Osteocyte (in vitro differentiated cells): Measurements from ENCODE around the gene RPA3. TPM values are rescaled to one million over a fixed set of nuclear protein-coding genes. Genes with fewer than 3 reads are reported as not detected.

ENCODE experiments used
- DNase-seq: peaks from one replicate; pipeline ENCODE4 v3.0.0; 2021; ENCODE audit warnings: mixed read lengths; ENCODE audit not compliant: unreplicated experiment; ENCODE audit errors: extremely low spot score
- H3K27ac Mint-ChIP-seq: one replicate; pipeline ENCODE4 v1.8.0; 2021; ENCODE audit warnings: mild to moderate bottlenecking, mixed read lengths; ENCODE audit not compliant: unreplicated experiment
- H3K27me3 Mint-ChIP-seq: one replicate; pipeline ENCODE4 v1.8.0; 2021; ENCODE audit warnings: mixed read lengths; ENCODE audit not compliant: unreplicated experiment
- H3K36me3 Mint-ChIP-seq: one replicate; pipeline ENCODE4 v1.8.0; 2021; ENCODE audit warnings: mixed read lengths; ENCODE audit not compliant: unreplicated experiment
- H3K4me1 Mint-ChIP-seq: one replicate; pipeline ENCODE4 v1.8.0; 2021; ENCODE audit warnings: mixed read lengths; ENCODE audit not compliant: unreplicated experiment
- H3K4me3 Mint-ChIP-seq: one replicate; pipeline ENCODE4 v1.8.0; 2021; ENCODE audit warnings: mild to moderate bottlenecking, moderate library complexity, mixed read lengths; ENCODE audit not compliant: unreplicated experiment
- H3K9me3 Mint-ChIP-seq: one replicate; pipeline ENCODE4 v1.8.0; 2021; ENCODE audit warnings: mixed read lengths; ENCODE audit not compliant: unreplicated experiment
- total RNA-seq: library from RNA; stranded (reverse); gene quantifications from 2 replicates; pipeline ENCODE4 v1.2.1, GENCODE V29; 2021
- TF ChIP-seq, protein P1 (sequence below): fragments of 200-600 bp; sonication (generic); IDR thresholded peaks from 2 replicates; pipeline ENCODE4 v1.5.0; 2021; ENCODE audit warnings: antibody characterized with exemption, mild to moderate bottlenecking, moderate library complexity

RPA3 gene
- total RNA-seq, 1 donor from 2014 or later = 14.8 TPM

DNA sequence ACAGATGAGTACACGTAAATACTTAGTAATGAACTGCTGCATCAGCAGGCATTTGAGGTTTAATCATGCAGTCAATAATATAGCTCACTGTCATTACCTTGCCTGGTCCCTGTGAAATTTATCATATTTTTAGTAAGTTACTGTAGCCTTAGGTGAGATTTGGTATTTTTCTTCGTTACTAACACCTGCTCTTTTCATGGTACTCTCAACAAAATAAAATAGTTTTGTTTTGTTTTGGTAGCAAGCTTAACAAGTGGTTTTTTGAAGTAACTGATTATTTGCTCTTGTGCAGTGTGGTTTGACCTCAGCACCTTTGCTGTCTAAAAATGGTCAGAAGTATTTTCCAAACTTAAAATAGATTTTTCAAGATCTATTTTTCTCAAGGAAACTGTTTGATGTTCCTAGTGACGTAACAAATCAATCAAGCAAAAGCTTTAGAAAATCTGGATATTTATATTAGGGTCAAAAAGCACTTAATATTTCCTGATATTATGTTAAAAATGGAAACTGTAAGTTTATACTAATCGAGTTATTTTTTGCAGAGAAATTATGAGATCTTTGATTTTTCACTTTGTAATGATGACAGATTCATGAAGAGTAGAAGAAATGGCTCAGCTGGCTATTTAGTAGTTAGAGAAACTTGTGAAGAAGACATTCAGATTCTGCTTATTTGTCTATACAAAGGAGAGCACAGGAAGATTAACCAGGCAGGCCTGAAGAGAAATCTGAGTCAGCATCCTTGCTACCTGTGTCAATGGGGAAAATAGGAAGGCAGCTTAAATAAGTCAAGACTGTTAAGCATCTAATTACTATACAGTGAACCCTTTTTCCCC is 21.0 kb upstream of the RPA3 start:
- H3K4me3 Mint-ChIP-seq = no peak overlapping the region
- no peaks in the 10 kb centered on the region for H3K27me3 Mint-ChIP-seq
- no peaks in the 10 kb centered on the region for H3K9me3 Mint-ChIP-seq
- no peaks in the 10 kb centered on the region for H3K36me3 Mint-ChIP-seq
- no peak for DNase-seq
- no peak overlapping the region for H3K27ac Mint-ChIP-seq
- TF ChIP-seq, protein P1, sequence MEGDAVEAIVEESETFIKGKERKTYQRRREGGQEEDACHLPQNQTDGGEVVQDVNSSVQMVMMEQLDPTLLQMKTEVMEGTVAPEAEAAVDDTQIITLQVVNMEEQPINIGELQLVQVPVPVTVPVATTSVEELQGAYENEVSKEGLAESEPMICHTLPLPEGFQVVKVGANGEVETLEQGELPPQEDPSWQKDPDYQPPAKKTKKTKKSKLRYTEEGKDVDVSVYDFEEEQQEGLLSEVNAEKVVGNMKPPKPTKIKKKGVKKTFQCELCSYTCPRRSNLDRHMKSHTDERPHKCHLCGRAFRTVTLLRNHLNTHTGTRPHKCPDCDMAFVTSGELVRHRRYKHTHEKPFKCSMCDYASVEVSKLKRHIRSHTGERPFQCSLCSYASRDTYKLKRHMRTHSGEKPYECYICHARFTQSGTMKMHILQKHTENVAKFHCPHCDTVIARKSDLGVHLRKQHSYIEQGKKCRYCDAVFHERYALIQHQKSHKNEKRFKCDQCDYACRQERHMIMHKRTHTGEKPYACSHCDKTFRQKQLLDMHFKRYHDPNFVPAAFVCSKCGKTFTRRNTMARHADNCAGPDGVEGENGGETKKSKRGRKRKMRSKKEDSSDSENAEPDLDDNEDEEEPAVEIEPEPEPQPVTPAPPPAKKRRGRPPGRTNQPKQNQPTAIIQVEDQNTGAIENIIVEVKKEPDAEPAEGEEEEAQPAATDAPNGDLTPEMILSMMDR = no peak
- H3K4me1 Mint-ChIP-seq = peaks cover 13% of the 10 kb centered on the region

DNA sequence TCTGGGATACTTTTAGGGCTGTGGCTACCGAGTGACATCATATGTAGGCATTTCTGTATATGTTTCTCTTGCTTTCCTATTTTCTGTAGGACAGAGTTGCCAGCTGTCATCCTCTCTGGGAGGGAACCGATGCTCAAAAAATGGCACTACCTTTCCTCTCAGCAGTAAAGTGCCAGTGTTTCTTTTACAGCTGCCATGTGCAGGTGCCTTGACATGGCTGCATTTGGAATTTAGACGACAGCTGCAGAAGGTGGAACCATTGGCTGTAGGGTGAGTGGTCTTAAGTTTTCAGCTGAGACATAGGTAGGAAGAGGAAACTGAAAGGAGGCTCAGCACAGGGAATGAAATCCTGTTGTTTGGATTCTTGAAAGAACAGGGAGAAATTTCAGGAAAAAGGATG is 20.2 kb upstream of the RPA3 start:
- peaks cover 17% of the 10 kb centered on the region for H3K4me1 Mint-ChIP-seq
- TF ChIP-seq, protein P1 = no peak
- H3K36me3 Mint-ChIP-seq = no peaks in the 10 kb centered on the region
- no peak overlapping the region for H3K27ac Mint-ChIP-seq
- DNase-seq = no peak
- H3K27me3 Mint-ChIP-seq = no peaks in the 10 kb centered on the region
- H3K9me3 Mint-ChIP-seq = no peaks in the 10 kb centered on the region
- no peak overlapping the region for H3K4me3 Mint-ChIP-seq

DNA sequence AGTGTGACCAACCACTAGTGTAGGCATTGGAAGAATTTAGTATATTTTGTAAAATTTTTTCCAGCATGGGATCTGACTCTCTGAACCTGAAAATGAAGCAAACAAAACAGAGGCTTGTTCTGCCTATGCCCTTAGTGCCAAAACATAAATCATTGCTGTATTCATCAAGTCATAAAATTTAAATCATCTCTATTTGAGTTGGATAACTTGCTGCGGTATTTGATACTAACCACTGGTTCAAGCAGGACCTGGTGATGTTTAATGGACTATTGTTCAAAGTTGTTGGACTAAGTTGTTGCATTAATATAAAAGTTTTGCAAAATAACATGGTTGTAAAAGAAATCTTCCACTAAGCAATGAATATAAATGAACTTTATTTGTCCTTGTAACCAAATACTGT is 19.8 kb upstream of the RPA3 start:
- Mint-ChIP-seq H3K27ac (no peak overlapping the region), H3K27me3 (no peaks in the 10 kb centered on the region), H3K9me3 (no peaks in the 10 kb centered on the region), H3K4me3 (no peak overlapping the region), H3K36me3 (no peaks in the 10 kb centered on the region), H3K4me1 (peaks cover 20% of the 10 kb centered on the region)
- TF ChIP-seq, protein P1 = no peak
- DNase-seq = no peak

DNA sequence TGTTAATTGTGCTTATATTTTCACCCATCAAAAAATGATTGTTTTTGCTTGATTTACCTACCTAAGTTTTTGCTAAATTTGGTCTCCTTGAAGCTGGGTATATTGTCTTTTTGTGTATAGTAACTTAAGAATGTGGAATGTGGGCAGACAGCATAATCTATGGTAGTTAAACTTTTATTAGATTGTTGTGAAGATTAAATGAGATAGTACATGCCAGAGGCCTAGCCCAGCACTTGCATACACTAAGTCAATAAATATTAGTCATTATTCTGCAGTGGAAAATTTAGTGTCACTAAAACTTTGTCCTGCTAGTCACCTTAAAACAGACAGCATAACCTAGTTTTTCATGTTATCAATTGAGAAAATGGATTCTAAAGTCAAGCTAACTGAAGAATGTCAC is 19.3 kb upstream of the RPA3 start:
- no peaks in the 10 kb centered on the region for H3K36me3 Mint-ChIP-seq
- H3K9me3 Mint-ChIP-seq = no peaks in the 10 kb centered on the region
- H3K27ac Mint-ChIP-seq = no peak overlapping the region
- TF ChIP-seq, protein P1 = no peak
- H3K4me1 Mint-ChIP-seq = peaks cover 25% of the 10 kb centered on the region
- H3K4me3 Mint-ChIP-seq = no peak overlapping the region
- DNase-seq = no peak
- H3K27me3 Mint-ChIP-seq = no peaks in the 10 kb centered on the region

DNA sequence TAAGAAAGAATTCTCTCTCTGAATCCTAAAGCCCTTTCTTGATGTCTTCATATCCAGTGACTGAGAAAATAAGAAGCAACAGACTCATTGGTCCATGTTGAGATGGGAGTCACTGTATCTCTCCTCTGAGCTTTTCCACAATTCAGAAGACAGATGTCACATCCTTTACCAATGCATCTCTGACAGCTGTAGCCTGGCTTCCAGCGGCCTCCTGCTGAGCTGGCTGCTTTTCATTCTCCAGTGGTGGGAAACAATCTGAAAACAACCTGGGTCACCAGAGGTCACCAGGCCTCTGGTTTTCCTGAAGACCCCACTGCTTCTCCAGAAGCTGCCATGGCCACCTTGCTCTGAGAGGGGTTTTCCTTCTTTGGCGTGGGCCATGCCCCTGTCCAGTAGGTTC is 18.3 kb upstream of the RPA3 start:
- Mint-ChIP-seq H3K27me3 (no peaks in the 10 kb centered on the region), H3K36me3 (no peaks in the 10 kb centered on the region), H3K4me1 (peaks cover 35% of the 10 kb centered on the region), H3K4me3 (no peak overlapping the region), H3K27ac (no peak overlapping the region), H3K9me3 (no peaks in the 10 kb centered on the region)
- DNase-seq = no peak
- TF ChIP-seq, protein P1 = no peak
